Stimulated activated CD8-positive, alpha-beta memory T cell treated with anti-CD3 and anti-CD28 coated beads, Interleukin-15, amount 100 ng/mL, for 48 hours (primary cell): Measurements from ENCODE around the gene RCAN1.
"Not testable (repeated sequence)": the region's sequence is repeated elsewhere in the genome, so short reads cannot be mapped to it uniquely, and the experiment has no call there.

Experiments used
- DNase-seq, 2 donors: peaks; one replicate each; pipeline ENCODE4 v3.0.0-alpha.2; 2020; ENCODE audit warnings: low read depth in 2 of 2

Gene RCAN1

GRCh38 chr21:34621434-34622350, 6.8 kb upstream of the RCAN1 start:
- DNase-seq, result no peak

GRCh38 chr21:34619841-34620665, 5.1 kb upstream of the RCAN1 start:
- DNase-seq, result no peak

- no peak for DNase-seq
These were observed 4.0 kb upstream of the RCAN1 start for GRCh38 chr21:34618941-34619340.

- no peak for DNase-seq
These were observed 2.9 kb upstream of the RCAN1 start for GRCh38 chr21:34617753-34618339.

GRCh38 chr21:34615487-34615814, 538 bp upstream of the RCAN1 start:
- DNase-seq, result no peak

- no peak for DNase-seq
These were observed 960 bp downstream of the RCAN1 start for GRCh38 chr21:34613679-34614627.

GRCh38 chr21:34612557-34612956, 2.4 kb downstream of the RCAN1 start:
- DNase-seq, result no peak

- no peak for DNase-seq
These were observed 2.9 kb downstream of the RCAN1 start for GRCh38 chr21:34612056-34612455.

GRCh38 chr21:34611528-34611927, 3.4 kb downstream of the RCAN1 start:
- DNase-seq, result no peak

GRCh38 chr21:34609933-34610549, 4.9 kb downstream of the RCAN1 start:
- no peak for DNase-seq

GRCh38 chr21:34609244-34609932, 5.5 kb downstream of the RCAN1 start:
- no peak for DNase-seq

GRCh38 chr21:34607376-34607775, 7.5 kb downstream of the RCAN1 start:
- DNase-seq, result not testable (repeated sequence)

- DNase-seq, result no peak
These were observed 8.3 kb downstream of the RCAN1 start for GRCh38 chr21:34606621-34607020.

GRCh38 chr21:34606051-34606450, 8.9 kb downstream of the RCAN1 start:
- DNase-seq, result no peak

GRCh38 chr21:34604956-34605355, 10.0 kb downstream of the RCAN1 start:
- DNase-seq, result not testable (repeated sequence)

- DNase-seq, result no peak
These were observed 10.4 kb downstream of the RCAN1 start for GRCh38 chr21:34604556-34604955.

GRCh38 chr21:34603710-34604057, 11.2 kb downstream of the RCAN1 start:
- DNase-seq, result no peak

- DNase-seq, result peak; percentile 39 to 45
These were observed 11.8 kb downstream of the RCAN1 start for GRCh38 chr21:34603002-34603709.

- DNase-seq, result no peak
These were observed 12.9 kb downstream of the RCAN1 start for GRCh38 chr21:34602061-34602460.
